HCT116 (cell line): ENCODE measurements around the gene CAPS.
"Not testable (repeated sequence)": the region's sequence is repeated elsewhere in the genome, so short reads cannot be mapped to it uniquely, and the experiment has no call there.

Experiments used
- ATF3 ChIP-seq: IDR thresholded peaks from 2 replicates; pipeline ENCODE4 v1.6.1; 2012
- CTCF ChIP-seq, 3 experiments: fragments of 200-600 bp in 1 of 3; sonication (generic) in 1 of 3; IDR thresholded peaks in 2 of 3; conservative IDR thresholded peaks in 1 of 3; 2 replicates each; pipeline ENCODE4 v1.5.1; 2012 to 2017; ENCODE audit warnings: low read depth in 2 of 3, low read length in 2 of 3, antibody characterized with exemption in 1 of 3, borderline replicate concordance in 1 of 3, control low read depth in 1 of 3, mild to moderate bottlenecking in 1 of 3, mixed read lengths in 1 of 3, mixed run types in 1 of 3, moderate library complexity in 1 of 3; ENCODE audit not compliant: insufficient read depth in 1 of 3
- EGR1 ChIP-seq: IDR thresholded peaks from 2 replicates; pipeline ENCODE4 v1.6.1; 2012; ENCODE audit warnings: low read depth
- EZH2 ChIP-seq: fragments of 200-600 bp; sonication (generic); IDR thresholded peaks from 2 replicates; pipeline ENCODE4 v1.6.1; 2017; ENCODE audit warnings: antibody characterized with exemption, mixed run types
- POLR2A ChIP-seq: IDR thresholded peaks from 2 replicates; pipeline ENCODE4 v1.7.0; 2011; ENCODE audit warnings: borderline replicate concordance; ENCODE audit not compliant: insufficient read depth, insufficient read length; ENCODE audit errors: extremely low read depth
- POLR2AphosphoS5 ChIP-seq: IDR thresholded peaks from 2 replicates; pipeline ENCODE4 v1.6.1; 2011; ENCODE audit warnings: mild to moderate bottlenecking, low read depth, low read length, moderate library complexity
- REST ChIP-seq: IDR thresholded peaks from 2 replicates; pipeline ENCODE4 v1.6.1; 2012; ENCODE audit warnings: low read depth
- SP1 ChIP-seq: IDR thresholded peaks from 2 replicates; pipeline ENCODE4 v1.6.1; 2012; ENCODE audit warnings: low read depth

GRCh38 chr19:5961641-5961968 is 47.6 kb downstream of the CAPS start:
- TF ChIP-seq CTCF (IDR thresholded peaks at IDR 0.05 in 2 of 3, conservative IDR thresholded peaks at IDR 0.05 in 1 of 3; ENCODE audit: borderline replicate concordance in 1 of 3, insufficient read depth in 1 of 3, low read depth in 2 of 3, low read length in 2 of 3); EGR1; POLR2A; POLR2AphosphoS5; EZH2; ATF3; REST; SP1: not testable (repeated sequence)
